Karpas-422 (cell line): ENCODE results near the gene ANKRD16. TPM values are rescaled to one million over a fixed set of nuclear protein-coding genes. Genes with fewer than 3 reads are reported as not detected.
"Not testable (repeated sequence)": the region's sequence is repeated elsewhere in the genome, so short reads cannot be mapped to it uniquely, and the experiment has no call there.

Experiments
- DNase-seq: peaks from one replicate; pipeline ENCODE4 v3.0.0-alpha.2; 2015
- H2AFZ ChIP-seq: fragments of 200-600 bp; sonication (generic); 2 replicates; pipeline ENCODE4 v1.6.1; 2014; ENCODE audit warnings: antibody characterized with exemption, low read length, mixed read lengths
- H3K27ac ChIP-seq: fragments of 200-600 bp; sonication (generic); 2 replicates; pipeline ENCODE4 v1.5.1; 2014; ENCODE audit warnings: mild to moderate bottlenecking, low read length, moderate library complexity
- H3K27me3 ChIP-seq: fragments of 200-600 bp; sonication (generic); 2 replicates; pipeline ENCODE4 v1.6.1; 2014; ENCODE audit warnings: low read length, mixed read lengths
- H3K36me3 ChIP-seq: fragments of 200-600 bp; sonication (generic); 2 replicates; pipeline ENCODE4 v1.6.1; 2014; ENCODE audit warnings: low read length, mixed read lengths; ENCODE audit not compliant: insufficient read depth
- H3K4me1 ChIP-seq: fragments of 200-600 bp; sonication (generic); 2 replicates; pipeline ENCODE4 v1.6.1; 2014; ENCODE audit warnings: mild to moderate bottlenecking, low read length, mixed read lengths
- H3K4me2 ChIP-seq: fragments of 200-600 bp; sonication (generic); 2 replicates; pipeline ENCODE4 v1.6.1; 2014; ENCODE audit warnings: low read length, low read depth, mild to moderate bottlenecking; ENCODE audit not compliant: poor library complexity, severe bottlenecking
- H3K4me3 ChIP-seq: fragments of 200-600 bp; sonication (generic); 2 replicates; pipeline ENCODE4 v1.5.1; 2014; ENCODE audit warnings: mild to moderate bottlenecking, antibody characterized with exemption, low read length, mixed read lengths
- H3K79me2 ChIP-seq: fragments of 200-600 bp; sonication (generic); 2 replicates; pipeline ENCODE4 v1.6.1; 2014; ENCODE audit warnings: mild to moderate bottlenecking, low read length, mixed read lengths
- H3K9ac ChIP-seq: fragments of 200-600 bp; sonication (generic); 2 replicates; pipeline ENCODE4 v1.6.0; 2014; ENCODE audit warnings: low read length
- H3K9me2 ChIP-seq: fragments of 200-600 bp; sonication (generic), shearing (Covaris generic); replicated peaks from 2 replicates; pipeline ENCODE4 v1.6.0; 2014; ENCODE audit warnings: mild to moderate bottlenecking, low read length, moderate library complexity; ENCODE audit not compliant: insufficient read depth
- H3K9me3 ChIP-seq: fragments of 300-700, 200-600 bp; sonication (generic); 2 replicates; pipeline ENCODE4 v1.6.1; 2014; ENCODE audit warnings: low read length, mixed read lengths
- H4K20me1 ChIP-seq: fragments of 200-600 bp; sonication (generic); 2 replicates; pipeline ENCODE4 v1.6.1; 2014; ENCODE audit warnings: mild to moderate bottlenecking, antibody characterized with exemption, low read length, low read depth; ENCODE audit not compliant: insufficient read depth
- total RNA-seq: library from RNA; depleted of rRNA; stranded (reverse); fragments of >200 nt; shearing (Covaris generic); gene quantifications from 2 replicates; pipeline ENCODE4 v1.2.3, GENCODE V29; 2014; ENCODE audit warnings: low replicate concordance

The ANKRD16 gene
- total RNA-seq, 1 experiment from 2014 or later: 12.8 TPM

DNA sequence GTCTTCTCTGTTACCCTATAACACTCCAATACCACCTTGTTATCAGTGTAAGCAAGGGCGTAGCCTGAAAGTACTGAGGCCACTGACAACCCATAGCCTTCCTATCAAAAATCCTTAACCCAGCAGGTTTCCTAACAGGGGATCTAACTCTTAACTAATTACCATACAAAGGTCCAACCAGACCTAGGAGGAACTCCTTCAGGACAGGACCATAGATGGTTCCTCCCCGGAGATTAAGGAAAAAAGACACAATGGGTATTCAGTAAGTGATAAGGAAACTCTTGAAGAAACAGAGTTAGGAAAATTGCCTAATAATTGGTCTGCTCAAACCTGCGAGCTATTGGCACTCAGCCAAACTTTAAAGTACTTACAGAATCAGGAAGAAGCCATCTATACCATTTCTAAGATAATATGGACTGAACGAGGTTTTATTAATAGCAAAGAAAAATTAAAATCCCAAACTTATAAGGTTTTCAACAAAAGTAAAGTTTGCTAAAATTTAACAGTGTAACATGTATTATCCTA is 22.5 kb downstream of the ANKRD16 start:
- not testable (repeated sequence) for H3K4me1 ChIP-seq, H3K27me3 ChIP-seq, DNase-seq, H3K9me3 ChIP-seq, H3K9ac ChIP-seq, H4K20me1 ChIP-seq, H3K79me2 ChIP-seq, H3K36me3 ChIP-seq, H3K4me3 ChIP-seq, H3K4me2 ChIP-seq, H2AFZ ChIP-seq, H3K27ac ChIP-seq, H3K9me2 ChIP-seq

DNA sequence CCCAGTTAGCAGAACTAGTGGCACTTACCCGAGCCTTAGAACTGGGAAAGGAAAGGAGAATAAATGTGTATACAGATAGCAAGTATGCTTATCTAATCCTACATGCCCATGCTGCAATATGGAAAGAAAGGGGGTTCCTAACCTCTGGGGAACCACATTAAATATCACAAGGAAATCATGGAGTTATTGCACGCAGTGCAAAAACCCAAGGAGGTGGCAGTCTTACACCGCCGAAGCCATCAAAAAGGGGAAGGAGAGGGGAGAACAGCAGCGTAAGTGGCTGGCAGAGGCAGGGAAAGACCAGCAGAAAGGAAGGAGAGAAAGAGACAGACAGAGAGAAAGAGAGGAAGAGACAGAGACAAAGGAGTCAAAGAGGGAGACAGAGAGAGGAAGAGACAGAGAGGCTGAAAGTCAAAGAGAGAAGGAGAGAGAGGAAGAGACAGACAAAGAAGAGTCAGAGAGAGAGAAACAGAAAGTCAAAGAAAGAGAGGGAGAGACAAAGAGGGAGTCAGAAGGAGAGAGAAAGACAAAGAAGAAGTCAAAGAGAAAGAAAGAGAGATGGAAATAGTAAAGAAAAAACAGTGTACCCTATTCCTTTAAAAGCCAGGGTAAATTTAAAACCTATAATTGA is 23.1 kb downstream of the ANKRD16 start:
- not testable (repeated sequence) for DNase-seq, H3K4me2 ChIP-seq, H4K20me1 ChIP-seq, H3K79me2 ChIP-seq, H3K27ac ChIP-seq, H3K9me3 ChIP-seq, H3K9ac ChIP-seq, H3K4me1 ChIP-seq, H3K9me2 ChIP-seq, H3K4me3 ChIP-seq, H3K36me3 ChIP-seq, H2AFZ ChIP-seq, H3K27me3 ChIP-seq

DNA sequence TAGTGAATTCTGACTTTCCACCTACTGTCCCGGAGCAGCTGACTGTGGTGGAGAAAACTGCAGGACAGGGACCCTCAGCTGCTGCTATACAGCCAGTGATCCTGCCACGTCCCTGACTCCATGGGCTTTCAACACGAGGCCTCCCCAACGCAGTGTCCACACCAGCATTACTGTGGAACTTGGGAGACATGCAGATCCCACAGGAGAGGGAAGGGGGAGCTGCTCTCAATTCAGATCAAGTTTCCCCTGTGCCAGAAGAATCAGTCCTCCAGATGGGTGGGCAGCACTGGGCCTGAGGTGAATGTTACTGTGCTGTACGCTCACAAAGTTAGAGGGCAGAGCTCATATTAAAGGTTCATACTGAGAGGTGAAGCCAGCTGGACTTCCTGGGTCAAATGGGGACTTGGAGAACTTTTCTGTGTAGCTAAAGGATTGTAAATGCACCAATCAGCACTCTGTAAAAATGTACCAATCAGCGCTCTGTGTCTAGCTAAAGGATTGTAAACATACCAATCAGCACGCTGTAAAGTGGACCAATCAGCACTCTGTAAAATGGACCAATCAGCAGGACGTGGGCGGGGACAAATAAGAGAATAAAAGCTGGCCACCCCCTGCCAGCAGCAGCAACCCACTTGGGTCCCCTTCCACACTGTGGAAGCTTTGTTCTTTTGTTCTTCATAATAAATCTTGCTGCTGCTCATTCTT is 26.6 kb downstream of the ANKRD16 start:
- not testable (repeated sequence) for H3K9me2 ChIP-seq, H3K9me3 ChIP-seq, H2AFZ ChIP-seq, H3K27me3 ChIP-seq, H3K4me2 ChIP-seq, H3K9ac ChIP-seq, H3K79me2 ChIP-seq, H3K4me1 ChIP-seq, H3K36me3 ChIP-seq, H3K4me3 ChIP-seq, H3K27ac ChIP-seq, H4K20me1 ChIP-seq, DNase-seq

DNA sequence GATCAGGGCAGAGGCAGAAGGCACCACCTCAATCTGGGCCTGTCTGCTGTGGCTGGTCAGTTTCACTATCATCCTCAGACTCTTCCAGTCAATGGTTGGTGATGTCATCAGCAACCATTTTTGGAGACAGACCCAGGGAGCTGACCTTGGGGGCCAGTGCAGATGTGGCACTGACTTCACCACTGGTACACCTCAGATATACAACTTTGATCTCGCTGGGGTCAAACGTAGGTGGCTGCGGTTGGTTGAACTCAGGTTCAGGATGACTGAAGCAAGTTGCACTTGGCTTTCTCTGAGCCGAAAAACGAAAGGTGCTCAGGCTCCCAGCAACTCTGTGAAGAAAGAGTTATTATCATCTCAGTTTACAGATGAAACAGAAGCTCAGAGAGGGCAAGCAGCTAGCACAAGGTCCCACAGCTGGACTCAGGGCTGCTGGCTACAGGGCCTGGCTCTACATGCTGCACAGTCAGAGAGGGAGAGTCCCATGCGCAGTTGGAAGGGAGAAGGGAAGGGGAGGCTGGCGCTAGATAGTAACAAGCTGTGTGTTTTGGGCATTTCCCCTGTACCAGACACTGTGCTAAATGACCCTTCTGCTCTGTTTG is 27.2 kb downstream of the ANKRD16 start:
- no peaks in the 10 kb centered on the region for H3K9me2 ChIP-seq
- H3K9ac ChIP-seq: no peak overlapping the region
- H3K4me2 ChIP-seq: no peak overlapping the region
- H3K9me3 ChIP-seq: no peaks in the 10 kb centered on the region
- no peak overlapping the region for H2AFZ ChIP-seq
- DNase-seq: no peak
- H3K36me3 ChIP-seq: no peaks in the 10 kb centered on the region
- no peaks in the 10 kb centered on the region for H4K20me1 ChIP-seq
- no peak overlapping the region for H3K4me3 ChIP-seq
- H3K27me3 ChIP-seq: no peaks in the 10 kb centered on the region
- H3K27ac ChIP-seq: no peak overlapping the region
- H3K79me2 ChIP-seq: no peaks in the 10 kb centered on the region
- no peaks in the 10 kb centered on the region for H3K4me1 ChIP-seq

DNA sequence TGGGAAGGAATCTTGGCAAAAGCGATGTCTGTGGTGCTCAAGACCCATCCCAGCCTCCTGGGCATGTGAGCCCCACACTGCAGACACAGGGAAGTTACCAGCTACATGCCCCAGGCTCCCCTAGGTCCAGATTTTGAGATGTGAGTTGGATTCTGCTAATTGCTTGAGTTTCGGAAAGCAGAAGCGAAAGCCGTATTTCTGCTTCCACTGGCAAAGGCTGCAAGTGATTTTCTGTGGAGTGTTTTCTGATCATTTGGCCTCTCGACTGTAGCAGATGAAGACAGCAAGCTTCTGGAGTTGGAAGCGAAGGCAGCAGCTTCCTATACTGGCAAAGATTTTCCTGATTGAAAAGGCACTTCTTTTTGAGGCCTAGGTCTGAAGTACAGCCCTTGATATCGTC is 29.6 kb downstream of the ANKRD16 start:
- Histone ChIP-seq H3K36me3 (no peaks in the 10 kb centered on the region), H3K27me3 (no peaks in the 10 kb centered on the region), H3K4me2 (no peak overlapping the region), H4K20me1 (no peaks in the 10 kb centered on the region), H3K4me3 (no peak overlapping the region), H3K4me1 (no peaks in the 10 kb centered on the region), H2AFZ (no peak overlapping the region), H3K27ac (no peak overlapping the region), H3K79me2 (no peaks in the 10 kb centered on the region), H3K9me3 (no peaks in the 10 kb centered on the region), H3K9me2 (no peaks in the 10 kb centered on the region), H3K9ac (no peak overlapping the region)
- DNase-seq: no peak

DNA sequence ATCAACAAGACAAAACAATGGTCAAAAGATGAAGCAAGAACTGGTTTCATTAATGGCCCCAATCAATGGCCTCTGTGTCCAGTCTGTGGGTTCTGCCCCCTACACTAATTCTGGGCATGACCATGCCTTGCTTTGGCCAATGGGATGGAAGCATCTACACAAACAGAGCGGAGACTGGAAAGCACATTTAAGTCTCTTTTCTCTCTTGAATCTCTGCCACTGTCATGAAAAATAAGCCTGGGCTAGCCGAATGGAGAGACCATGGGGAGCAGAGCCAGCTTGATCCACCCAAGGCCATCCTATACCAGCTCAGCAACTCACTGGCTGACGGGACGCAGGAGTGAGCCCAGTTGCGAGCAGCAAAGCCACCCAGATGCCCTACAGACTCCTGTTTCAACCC is 30.9 kb downstream of the ANKRD16 start:
- no peak overlapping the region for H2AFZ ChIP-seq
- DNase-seq: no peak

DNA sequence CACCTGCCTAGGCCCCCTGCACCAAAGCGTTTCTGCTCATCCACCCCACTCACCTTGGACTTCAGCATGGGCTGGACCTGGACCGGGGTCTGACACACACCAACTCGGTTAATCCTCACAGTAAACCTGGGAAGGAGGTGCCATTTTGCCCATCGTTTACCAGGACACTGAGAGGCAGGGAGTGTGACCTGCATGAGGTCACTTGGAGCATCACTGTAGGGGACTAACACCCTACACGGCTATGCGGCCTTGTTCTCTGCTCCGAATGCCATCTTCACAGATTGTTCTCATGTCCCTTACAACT is 33.0 kb downstream of the ANKRD16 start:
- Histone ChIP-seq H3K27ac (no peak overlapping the region), H3K27me3 (no peaks in the 10 kb centered on the region), H4K20me1 (no peaks in the 10 kb centered on the region), H3K9ac (no peak overlapping the region), H2AFZ (no peak overlapping the region), H3K4me1 (peaks cover 11% of the 10 kb centered on the region), H3K79me2 (no peaks in the 10 kb centered on the region), H3K9me3 (no peaks in the 10 kb centered on the region), H3K4me2 (no peak overlapping the region), H3K4me3 (no peak overlapping the region), H3K36me3 (no peaks in the 10 kb centered on the region), H3K9me2 (no peaks in the 10 kb centered on the region)
- no peak for DNase-seq

More for the DNA sequence above, 30.9 kb downstream of the ANKRD16 start:
- Histone ChIP-seq H3K9ac (no peak overlapping the region), H3K4me2 (no peak overlapping the region), H3K79me2 (no peaks in the 10 kb centered on the region), H3K9me2 (no peaks in the 10 kb centered on the region), H3K27ac (no peak overlapping the region), H3K36me3 (no peaks in the 10 kb centered on the region), H3K9me3 (no peaks in the 10 kb centered on the region), H3K4me3 (no peak overlapping the region), H3K4me1 (no peaks in the 10 kb centered on the region), H3K27me3 (no peaks in the 10 kb centered on the region), H4K20me1 (no peaks in the 10 kb centered on the region)

DNA sequence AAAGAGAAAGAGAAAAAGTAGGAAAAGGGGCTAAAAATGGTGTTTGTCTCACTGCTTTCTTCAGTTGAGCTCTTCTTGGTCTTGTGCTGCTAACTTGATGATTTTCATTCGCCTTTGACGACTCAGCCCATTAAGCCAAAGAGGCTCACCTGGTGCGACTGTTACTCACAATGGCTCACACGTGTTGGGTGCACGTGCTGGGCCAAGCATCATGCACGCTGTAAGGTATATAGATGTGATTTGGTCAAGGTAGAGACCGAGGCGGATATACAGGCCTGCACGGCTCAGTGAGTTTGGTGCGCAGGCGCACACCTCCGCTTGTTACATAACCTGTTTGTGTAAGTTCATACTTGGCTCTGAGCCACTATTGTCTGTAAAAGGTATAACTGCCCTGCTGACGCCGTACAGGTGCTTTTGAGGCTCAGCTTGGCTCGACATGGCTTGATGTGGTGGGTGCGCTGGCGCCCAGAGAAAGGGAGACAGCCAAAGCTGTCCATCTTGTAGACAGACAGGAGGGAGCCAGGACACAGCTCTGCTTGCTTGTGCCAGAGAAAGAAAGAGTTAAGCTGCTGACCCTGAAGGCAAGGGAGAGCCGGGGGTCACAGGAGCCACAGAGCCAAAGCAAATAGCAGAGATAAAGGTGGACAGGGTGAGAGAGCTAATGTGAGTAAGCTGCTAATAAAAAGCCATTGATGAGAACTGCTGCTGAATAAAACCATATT is 33.6 kb downstream of the ANKRD16 start:
- Histone ChIP-seq H2AFZ (no peak overlapping the region), H3K9me2 (no peaks in the 10 kb centered on the region), H3K9me3 (no peaks in the 10 kb centered on the region), H3K79me2 (no peaks in the 10 kb centered on the region), H3K4me3 (no peak overlapping the region), H3K36me3 (no peaks in the 10 kb centered on the region), H3K9ac (no peak overlapping the region), H4K20me1 (no peaks in the 10 kb centered on the region), H3K27me3 (no peaks in the 10 kb centered on the region), H3K4me2 (no peak overlapping the region), H3K4me1 (peaks cover 11% of the 10 kb centered on the region), H3K27ac (no peak overlapping the region)
- no peak for DNase-seq
